Measurements from ENCODE around the gene LPGAT1. TPM values are rescaled to one million over a fixed set of nuclear protein-coding genes. Genes with fewer than 3 reads are reported as not detected.

LPGAT1 gene
- total RNA-seq, 4 donors from 2014 or later = 19.3 to 345 (median 37.4) TPM

GRCh38 chr1:211732293-211732980, 98.1 kb downstream of the LPGAT1 start:
- Histone ChIP-seq H3K27ac (no peak overlapping the region), H3K27me3 (no peaks in the 10 kb centered on the region), H3K36me3 (no peaks in the 10 kb centered on the region), H3K9me3 (no peaks in the 10 kb centered on the region), H3K4me3 (no peak overlapping the region), H3K4me1 (peaks cover 6 to 13% (median 9%) of the 10 kb centered on the region in 4 donors)
- TF ChIP-seq POLR2AphosphoS5 (IDR thresholded peaks at IDR 0.05) = no peak
- no peak for TF ChIP-seq EP300 (IDR thresholded peaks at IDR 0.05; ENCODE audit: low read depth)
- TF ChIP-seq CTCF (IDR thresholded peaks at IDR 0.05) = no peak
- intact Hi-C loops (cut with DNase I; ENCODE audit: low total_unique reads) = loop anchor here (10.0 kb wide), 1 partner anchor 72 kb away; no protein-coding TSS in a partner anchor
- 78 to 82% methylated on average over 4 of the region's 4 CpGs for WGBS, 2 donors (ENCODE audit: low coverage in 1 of 2)
- in situ Hi-C loops (cut with MboI; ENCODE audit: low pct_ligation_motif_present in 1 of 4, low pct_unique_long_range_greater_than_20kb in 1 of 4, low sequenced_read_pairs in 3 of 4) = no loop called here
- no peak for DNase-seq

- H3K4me3 ChIP-seq = no peak overlapping the region
- no peaks in the 10 kb centered on the region for H3K36me3 ChIP-seq
- intact Hi-C loops (cut with DNase I; ENCODE audit: low total_unique reads) = loop anchor here (10.0 kb wide), 1 partner anchor 73 kb away; no protein-coding TSS in a partner anchor
- H3K4me1 ChIP-seq = peaks cover 6 to 13% (median 9%) of the 10 kb centered on the region in 4 donors
- no peak for DNase-seq
- TF ChIP-seq POLR2A (IDR thresholded peaks at IDR 0.05) (no peak), EP300 (IDR thresholded peaks at IDR 0.05; ENCODE audit: low read depth) (no peak), CTCF (IDR thresholded peaks at IDR 0.05) (no peak), POLR2AphosphoS5 (IDR thresholded peaks at IDR 0.05) (no peak)
- in situ Hi-C loops (cut with MboI; ENCODE audit: low pct_ligation_motif_present in 1 of 4, low pct_unique_long_range_greater_than_20kb in 1 of 4, low sequenced_read_pairs in 3 of 4) = no loop called here
- 83 to 100% methylated on average over 1 to 5 of the region's 5 CpGs for WGBS, 2 donors (ENCODE audit: low coverage in 1 of 2)
- H3K27ac ChIP-seq = no peak overlapping the region
- H3K27me3 ChIP-seq = no peaks in the 10 kb centered on the region
- H3K9me3 ChIP-seq = no peaks in the 10 kb centered on the region
Observed at GRCh38 chr1:211731456-211732292, 98.9 kb downstream of the LPGAT1 start.

GRCh38 chr1:211730347-211730746, 100.2 kb downstream of the LPGAT1 start:
- peaks cover 6 to 13% (median 8%) of the 10 kb centered on the region in 4 donors for H3K4me1 ChIP-seq
- in situ Hi-C loops (cut with MboI; ENCODE audit: low pct_ligation_motif_present in 1 of 4, low pct_unique_long_range_greater_than_20kb in 1 of 4, low sequenced_read_pairs in 3 of 4) = no loop called here
- no peak overlapping the region for H3K27ac ChIP-seq
- 79 to 100% methylated on average over 1 to 4 of the region's 4 CpGs for WGBS, 2 donors (ENCODE audit: low coverage in 1 of 2)
- no peak for DNase-seq
- H3K4me3 ChIP-seq = no peak overlapping the region
- no peaks in the 10 kb centered on the region for H3K36me3 ChIP-seq
- intact Hi-C loops (cut with DNase I; ENCODE audit: low total_unique reads) = loop anchor here (10.0 kb wide), 1 partner anchor 74 kb away; no protein-coding TSS in a partner anchor
- no peak for TF ChIP-seq POLR2AphosphoS5 (IDR thresholded peaks at IDR 0.05)
- no peak for TF ChIP-seq CTCF (IDR thresholded peaks at IDR 0.05)
- TF ChIP-seq EP300 (IDR thresholded peaks at IDR 0.05; ENCODE audit: low read depth) = no peak
- TF ChIP-seq POLR2A (IDR thresholded peaks at IDR 0.05) = no peak
- H3K9me3 ChIP-seq = no peaks in the 10 kb centered on the region
- H3K27me3 ChIP-seq = no peaks in the 10 kb centered on the region

- no peak for DNase-seq
- Histone ChIP-seq H3K27me3 (no peaks in the 10 kb centered on the region), H3K4me1 (peaks cover 0 to 4% (median 2%) of the 10 kb centered on the region in 4 donors), H3K9me3 (no peaks in the 10 kb centered on the region), H3K36me3 (no peaks in the 10 kb centered on the region), H3K4me3 (no peak overlapping the region), H3K27ac (no peak overlapping the region)
- intact Hi-C loops (cut with DNase I; ENCODE audit: low total_unique reads) = no loop called here
- no peak for TF ChIP-seq CTCF (IDR thresholded peaks at IDR 0.05)
- TF ChIP-seq EP300 (IDR thresholded peaks at IDR 0.05; ENCODE audit: low read depth) = no peak
- TF ChIP-seq POLR2A (IDR thresholded peaks at IDR 0.05) = no peak
- TF ChIP-seq POLR2AphosphoS5 (IDR thresholded peaks at IDR 0.05) = no peak
- WGBS, 2 donors (ENCODE audit: low coverage in 1 of 2) = 88 to 96% methylated on average over 3 to 7 of the region's 7 CpGs
- in situ Hi-C loops (cut with MboI; ENCODE audit: low pct_ligation_motif_present in 1 of 4, low pct_unique_long_range_greater_than_20kb in 1 of 4, low sequenced_read_pairs in 3 of 4) = no loop called here
Observed at GRCh38 chr1:211729238-211729637, 101.3 kb downstream of the LPGAT1 start.

Measured in transverse colon (tissue), 4 donors.